SK-N-MC (cell line): ENCODE results near the gene INSYN1.

Experiments used
- EZH2 ChIP-seq: fragments of 200-600 bp; sonication (generic); IDR thresholded peaks from one replicate; pipeline ENCODE4 v1.6.1; 2017; ENCODE audit warnings: antibody characterized with exemption
- POLR2AphosphoS5 ChIP-seq: IDR thresholded peaks from 2 replicates; pipeline ENCODE4 v1.6.1; 2012; ENCODE audit warnings: mild to moderate bottlenecking, low read depth, low read length, borderline replicate concordance

DNA sequence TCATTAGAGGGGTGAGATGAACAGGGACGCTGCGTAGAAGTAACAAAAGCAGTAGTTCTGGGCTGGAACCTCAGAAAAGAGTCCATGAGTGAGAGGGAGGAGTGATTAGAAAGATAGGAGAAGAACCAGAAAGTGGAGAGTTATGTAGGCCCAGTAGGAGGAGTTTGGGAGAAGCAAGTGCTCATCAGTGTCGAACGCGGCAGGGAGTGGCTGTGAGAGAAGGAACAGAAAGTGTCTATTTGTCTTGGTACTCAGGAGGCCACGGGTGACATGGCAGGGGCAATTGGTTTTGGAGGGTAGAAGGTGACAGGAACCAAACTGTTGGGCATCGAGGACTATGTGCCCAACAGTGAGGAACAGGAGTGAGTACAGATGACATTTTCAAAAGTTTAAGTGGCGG is 1.3 kb upstream of the INSYN1 start:
- TF ChIP-seq POLR2AphosphoS5 (no peak), EZH2 (no peak)
